Stomach (tissue), 4 donors: ENCODE measurements around the gene ARHGAP22.

Experiments
- CTCF ChIP-seq, 7 experiments: fragments of 450-650 bp in 4 of 7; fragments of 200-600 bp in 3 of 7; sonication (generic) in 3 of 7; IDR thresholded peaks; one replicate each; pipeline ENCODE4 v1.5.1; 2016 to 2019; ENCODE audit warnings: antibody characterized with exemption in 7 of 7, control low read depth in 2 of 7, mild to moderate bottlenecking in 1 of 7
- POLR2A ChIP-seq, 4 donors: fragments of 450-650 bp; IDR thresholded peaks; one replicate each; pipeline ENCODE4 v1.6.1; 2016; ENCODE audit warnings: antibody characterized with exemption in 4 of 4, control low read depth in 2 of 4, mild to moderate bottlenecking in 1 of 4, moderate library complexity in 1 of 4
- POLR2AphosphoS5 ChIP-seq, 3 donors: sonication (generic); formaldehyde crosslinking; IDR thresholded peaks; one replicate each; pipeline ENCODE4 v1.6.1; 2016; ENCODE audit warnings: antibody characterized with exemption in 3 of 3

GRCh38 chr10:48440771-48441170 is 164.1 kb downstream of the ARHGAP22 start:
- TF ChIP-seq CTCF (IDR thresholded peaks at IDR 0.05) = no peak
- TF ChIP-seq POLR2A (IDR thresholded peaks at IDR 0.05) = no peak
- no peak for TF ChIP-seq POLR2AphosphoS5 (IDR thresholded peaks at IDR 0.05)
